SU-DHL-6 (cell line): ENCODE data around the gene PDE4B.

Experiments used
- H2AFZ ChIP-seq: fragments of 200-600 bp; sonication (generic); 2 replicates; pipeline ENCODE4 v1.6.1; 2014; ENCODE audit warnings: low read depth, mild to moderate bottlenecking, moderate library complexity, mixed read lengths, antibody characterized with exemption, low read length; ENCODE audit not compliant: severe bottlenecking
- H3F3A ChIP-seq: fragments of 200-600 bp; shearing (Covaris generic); 2 replicates; pipeline ENCODE4 v1.6.0; 2016; ENCODE audit warnings: antibody characterized with exemption, mild to moderate bottlenecking; ENCODE audit not compliant: insufficient read depth
- H3K27ac ChIP-seq: fragments of 200-600 bp; sonication (generic); 2 replicates; pipeline ENCODE4 v1.5.1; 2016; ENCODE audit warnings: low read depth, mild to moderate bottlenecking, low read length, moderate library complexity, mixed read lengths
- H3K27me3 ChIP-seq: fragments of 200-600 bp; sonication (generic), shearing (Covaris generic); 2 replicates; pipeline ENCODE4 v1.6.0; 2014; ENCODE audit warnings: mild to moderate bottlenecking, low read length
- H3K36me3 ChIP-seq: fragments of 200-600 bp; sonication (generic); 2 replicates; pipeline ENCODE4 v1.6.1; 2014; ENCODE audit warnings: mild to moderate bottlenecking, low read length, mixed read lengths
- H3K4me2 ChIP-seq: fragments of 300-600, 200-600 bp; shearing (Covaris generic), sonication (generic); 2 replicates; pipeline ENCODE4 v1.6.0; 2014; ENCODE audit warnings: low read length, low read depth, mild to moderate bottlenecking; ENCODE audit not compliant: poor library complexity, severe bottlenecking
- H3K4me3 ChIP-seq: fragments of 200-600 bp; sonication (generic); 2 replicates; pipeline ENCODE4 v1.5.1; 2014; ENCODE audit warnings: antibody characterized with exemption, low read length, mild to moderate bottlenecking, mixed read lengths; ENCODE audit not compliant: insufficient read depth, poor library complexity, severe bottlenecking
- H3K79me2 ChIP-seq: fragments of 200-600 bp; sonication (generic); 2 replicates; pipeline ENCODE4 v1.6.1; 2014; ENCODE audit warnings: mild to moderate bottlenecking, low read length, moderate library complexity; ENCODE audit not compliant: insufficient read depth
- H3K9ac ChIP-seq: fragments of 200-600 bp; sonication (generic); 2 replicates; pipeline ENCODE4 v1.7.0; 2014; ENCODE audit warnings: mild to moderate bottlenecking, low read length
- H3K9me2 ChIP-seq: fragments of 200-600 bp; sonication (generic); replicated peaks from 2 replicates; pipeline ENCODE4 v1.6.1; 2014; ENCODE audit warnings: low read length; ENCODE audit not compliant: insufficient read depth
- H3K9me3 ChIP-seq: fragments of 200-600 bp; sonication (generic); 2 replicates; pipeline ENCODE4 v1.6.1; 2014; ENCODE audit warnings: low read length, mixed read lengths; ENCODE audit not compliant: insufficient read depth
- H4K20me1 ChIP-seq: fragments of 200-600 bp; sonication (generic); 2 replicates; pipeline ENCODE4 v1.6.1; 2014; ENCODE audit warnings: low read depth, mild to moderate bottlenecking, antibody characterized with exemption, low read length, moderate library complexity, mixed read lengths
- EZH2phosphoT487 ChIP-seq: fragments of 200-600 bp; sonication (generic), shearing (Covaris generic); conservative IDR thresholded peaks from 2 replicates; pipeline ENCODE4 v1.6.1; 2018; ENCODE audit warnings: mild to moderate bottlenecking, antibody characterized with exemption, low read length, moderate library complexity, mixed read lengths
- TF ChIP-seq, protein P1 (sequence below): fragments of 200-600 bp; sonication (generic); IDR thresholded peaks from one replicate; pipeline ENCODE4 v1.5.1; 2017; ENCODE audit warnings: antibody characterized with exemption, mild to moderate bottlenecking, low read length, moderate library complexity; ENCODE audit not compliant: insufficient read depth, poor library complexity, severe bottlenecking

PDE4B gene

DNA sequence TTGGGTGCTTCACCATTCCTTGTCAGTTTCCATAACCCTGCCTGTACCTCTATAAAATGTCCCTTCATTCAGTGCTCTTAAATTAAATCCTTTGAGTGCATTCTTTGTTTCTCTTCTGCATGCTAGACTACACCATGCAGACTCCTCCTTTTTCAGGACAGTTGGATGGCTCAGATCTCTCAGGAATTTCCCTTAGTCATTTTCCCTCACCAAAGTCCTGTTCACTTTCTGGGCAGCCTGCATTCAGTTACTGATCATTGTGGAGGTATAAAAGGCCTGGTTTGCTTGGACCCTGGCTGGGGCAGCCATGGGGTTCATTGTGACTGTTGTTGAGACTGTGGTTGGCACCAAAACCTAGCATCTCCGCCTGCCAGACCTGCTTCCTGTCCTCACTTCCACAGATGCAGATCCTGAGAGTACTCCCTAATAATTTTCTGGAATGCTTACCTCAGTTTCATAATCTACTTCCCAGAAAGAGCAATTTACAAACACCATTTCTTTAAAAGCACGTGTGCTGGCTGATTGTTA is 88.4 kb downstream of the PDE4B start:
- Histone ChIP-seq H3K9me2 (no peaks in the 10 kb centered on the region), H3K4me3 (no peak overlapping the region), H3K9me3 (no peaks in the 10 kb centered on the region), H3K4me2 (no peak overlapping the region), H3K27me3 (no peaks in the 10 kb centered on the region), H3K27ac (no peak overlapping the region), H3F3A (no peaks in the 10 kb centered on the region), H4K20me1 (no peaks in the 10 kb centered on the region), H2AFZ (no peak overlapping the region), H3K36me3 (no peaks in the 10 kb centered on the region), H3K79me2 (no peaks in the 10 kb centered on the region), H3K9ac (no peak overlapping the region)
- TF ChIP-seq EZH2phosphoT487 = no peak
- TF ChIP-seq, protein P1, sequence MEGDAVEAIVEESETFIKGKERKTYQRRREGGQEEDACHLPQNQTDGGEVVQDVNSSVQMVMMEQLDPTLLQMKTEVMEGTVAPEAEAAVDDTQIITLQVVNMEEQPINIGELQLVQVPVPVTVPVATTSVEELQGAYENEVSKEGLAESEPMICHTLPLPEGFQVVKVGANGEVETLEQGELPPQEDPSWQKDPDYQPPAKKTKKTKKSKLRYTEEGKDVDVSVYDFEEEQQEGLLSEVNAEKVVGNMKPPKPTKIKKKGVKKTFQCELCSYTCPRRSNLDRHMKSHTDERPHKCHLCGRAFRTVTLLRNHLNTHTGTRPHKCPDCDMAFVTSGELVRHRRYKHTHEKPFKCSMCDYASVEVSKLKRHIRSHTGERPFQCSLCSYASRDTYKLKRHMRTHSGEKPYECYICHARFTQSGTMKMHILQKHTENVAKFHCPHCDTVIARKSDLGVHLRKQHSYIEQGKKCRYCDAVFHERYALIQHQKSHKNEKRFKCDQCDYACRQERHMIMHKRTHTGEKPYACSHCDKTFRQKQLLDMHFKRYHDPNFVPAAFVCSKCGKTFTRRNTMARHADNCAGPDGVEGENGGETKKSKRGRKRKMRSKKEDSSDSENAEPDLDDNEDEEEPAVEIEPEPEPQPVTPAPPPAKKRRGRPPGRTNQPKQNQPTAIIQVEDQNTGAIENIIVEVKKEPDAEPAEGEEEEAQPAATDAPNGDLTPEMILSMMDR = no peak

DNA sequence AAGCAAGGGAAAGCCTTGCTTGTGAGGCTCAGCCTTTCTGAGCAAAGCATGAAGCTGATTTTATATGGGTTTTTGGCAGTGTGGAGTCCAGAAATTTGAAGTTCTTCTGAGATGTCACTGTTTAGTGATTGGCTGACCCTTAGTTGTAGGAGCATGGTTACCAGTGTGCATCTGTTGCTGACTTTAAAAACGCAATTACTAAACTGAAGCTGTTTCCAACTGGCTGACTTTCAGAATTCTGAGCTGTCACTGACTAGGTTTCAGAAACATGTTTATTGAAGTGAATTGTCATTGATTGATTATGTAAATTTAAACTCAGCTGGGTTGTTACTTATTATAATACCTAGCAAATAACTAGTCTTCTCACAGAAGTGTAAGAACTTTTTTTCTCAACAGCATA is 89.4 kb downstream of the PDE4B start:
- H3K4me2 ChIP-seq = no peak overlapping the region
- H3K36me3 ChIP-seq = no peaks in the 10 kb centered on the region
- H3K79me2 ChIP-seq = no peaks in the 10 kb centered on the region
- H3F3A ChIP-seq = no peaks in the 10 kb centered on the region
- H2AFZ ChIP-seq = no peak overlapping the region
- H4K20me1 ChIP-seq = no peaks in the 10 kb centered on the region
- no peak overlapping the region for H3K9ac ChIP-seq
- no peaks in the 10 kb centered on the region for H3K27me3 ChIP-seq
- no peaks in the 10 kb centered on the region for H3K9me3 ChIP-seq
- H3K9me2 ChIP-seq = no peaks in the 10 kb centered on the region
- no peak overlapping the region for H3K4me3 ChIP-seq
- no peak overlapping the region for H3K27ac ChIP-seq
- TF ChIP-seq, protein P1 = no peak
- TF ChIP-seq EZH2phosphoT487 = no peak

DNA sequence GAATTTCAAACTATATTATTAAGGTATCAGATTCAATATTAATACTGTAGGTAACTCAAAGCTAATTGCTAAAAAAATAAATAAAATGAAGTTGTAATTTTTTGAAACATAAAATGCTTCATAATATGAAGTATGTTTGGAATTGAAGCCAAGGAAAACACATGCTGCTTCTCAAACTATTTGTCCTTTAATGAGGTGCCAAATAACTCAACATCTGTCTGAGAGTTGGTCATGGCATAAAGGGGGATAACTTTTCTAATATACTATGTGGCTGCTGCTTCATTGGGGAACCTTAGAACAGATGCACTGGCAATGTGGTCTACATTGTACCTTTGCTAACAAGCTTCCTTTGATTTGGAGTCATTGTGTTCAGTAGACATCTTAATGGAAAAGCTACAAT is 96.7 kb downstream of the PDE4B start:
- H3K79me2 ChIP-seq = no peaks in the 10 kb centered on the region

More for the DNA sequence above, 96.7 kb downstream of the PDE4B start:
- TF ChIP-seq, protein P1 = no peak
- no peak for TF ChIP-seq EZH2phosphoT487
- no peaks in the 10 kb centered on the region for H3K9me3 ChIP-seq
- no peaks in the 10 kb centered on the region for H3K27me3 ChIP-seq
- H3K27ac ChIP-seq = no peak overlapping the region
- no peak overlapping the region for H3K9ac ChIP-seq
- H3K4me2 ChIP-seq = no peak overlapping the region
- H2AFZ ChIP-seq = no peak overlapping the region
- H3F3A ChIP-seq = no peaks in the 10 kb centered on the region
- no peak overlapping the region for H3K4me3 ChIP-seq
- no peaks in the 10 kb centered on the region for H3K36me3 ChIP-seq
- H3K9me2 ChIP-seq = no peaks in the 10 kb centered on the region
- H4K20me1 ChIP-seq = no peaks in the 10 kb centered on the region
